GM19193 (cell line): ENCODE data around the gene PLEK2.

ENCODE experiments used
- POLR2A ChIP-seq: IDR thresholded peaks from 4 replicates; pipeline ENCODE4 v1.6.1; 2011; ENCODE audit not compliant: insufficient read depth, insufficient read length; ENCODE audit errors: extremely low read depth

The PLEK2 gene

GRCh38 chr14:67387195-67387594 is 24.8 kb downstream of the PLEK2 start:
- TF ChIP-seq POLR2A: no peak

GRCh38 chr14:67385618-67386017 is 26.3 kb downstream of the PLEK2 start:
- TF ChIP-seq POLR2A: no peak

- no peak for TF ChIP-seq POLR2A
These were observed 26.8 kb downstream of the PLEK2 start for GRCh38 chr14:67385120-67385519.

- TF ChIP-seq POLR2A: no peak
These were observed 34.0 kb downstream of the PLEK2 start for GRCh38 chr14:67377916-67378315.

- no peak for TF ChIP-seq POLR2A
These were observed 38.6 kb downstream of the PLEK2 start for GRCh38 chr14:67373347-67373746.

- TF ChIP-seq POLR2A: no peak
These were observed 39.1 kb downstream of the PLEK2 start for GRCh38 chr14:67372833-67373232.

- no peak for TF ChIP-seq POLR2A
These were observed 40.5 kb downstream of the PLEK2 start for GRCh38 chr14:67371247-67372148.

- TF ChIP-seq POLR2A: no peak
These were observed 41.1 kb downstream of the PLEK2 start for GRCh38 chr14:67370830-67371229.

GRCh38 chr14:67365476-67365875 is 46.5 kb downstream of the PLEK2 start:
- no peak for TF ChIP-seq POLR2A

GRCh38 chr14:67360470-67361206 is 51.3 kb downstream of the PLEK2 start:
- no peak for TF ChIP-seq POLR2A

- peak; percentile 91 for TF ChIP-seq POLR2A
These were observed 52.0 kb downstream of the PLEK2 start, which contains the start of the genes ATP6V1D and EIF2S1 for GRCh38 chr14:67359775-67360469. TSS of gene ATP6V1D (minus strand) at chr14:67359804. CDS start at chr14:67359698, 106 bp downstream. TSS of gene EIF2S1 (plus strand) at chr14:67360328. CDS start at chr14:67364768, 4,440 bp downstream.

- peak; percentile 62 for TF ChIP-seq POLR2A
These were observed 52.8 kb downstream of the PLEK2 start for GRCh38 chr14:67358924-67359774.

GRCh38 chr14:67357969-67358354 is 54.0 kb downstream of the PLEK2 start:
- no peak for TF ChIP-seq POLR2A

- TF ChIP-seq POLR2A: no peak
These were observed 54.6 kb downstream of the PLEK2 start for GRCh38 chr14:67357186-67357968.

- TF ChIP-seq POLR2A: no peak
These were observed 59.9 kb downstream of the PLEK2 start for GRCh38 chr14:67352055-67352454.
